Ureter (tissue), 1 donor: ENCODE results near the gene PEX11G. TPM values are rescaled to one million over a fixed set of nuclear protein-coding genes. Genes with fewer than 3 reads are reported as not detected.
"Not testable (repeated sequence)": the region's sequence is repeated elsewhere in the genome, so short reads cannot be mapped to it uniquely, and the experiment has no call there.

ENCODE experiments used
- DNase-seq: peaks from one replicate; pipeline ENCODE4 v3.0.0-alpha.2; 2020; ENCODE audit warnings: low spot score
- total RNA-seq: library from RNA; stranded (reverse); gene quantifications from one replicate; pipeline ENCODE4 v1.2.4, GENCODE V29; 2023
- donor health status: DM: yes; HTN: yes; CAD: no.

PEX11G gene
- total RNA-seq, 1 donor from 2014 or later: 7.8 TPM

DNA sequence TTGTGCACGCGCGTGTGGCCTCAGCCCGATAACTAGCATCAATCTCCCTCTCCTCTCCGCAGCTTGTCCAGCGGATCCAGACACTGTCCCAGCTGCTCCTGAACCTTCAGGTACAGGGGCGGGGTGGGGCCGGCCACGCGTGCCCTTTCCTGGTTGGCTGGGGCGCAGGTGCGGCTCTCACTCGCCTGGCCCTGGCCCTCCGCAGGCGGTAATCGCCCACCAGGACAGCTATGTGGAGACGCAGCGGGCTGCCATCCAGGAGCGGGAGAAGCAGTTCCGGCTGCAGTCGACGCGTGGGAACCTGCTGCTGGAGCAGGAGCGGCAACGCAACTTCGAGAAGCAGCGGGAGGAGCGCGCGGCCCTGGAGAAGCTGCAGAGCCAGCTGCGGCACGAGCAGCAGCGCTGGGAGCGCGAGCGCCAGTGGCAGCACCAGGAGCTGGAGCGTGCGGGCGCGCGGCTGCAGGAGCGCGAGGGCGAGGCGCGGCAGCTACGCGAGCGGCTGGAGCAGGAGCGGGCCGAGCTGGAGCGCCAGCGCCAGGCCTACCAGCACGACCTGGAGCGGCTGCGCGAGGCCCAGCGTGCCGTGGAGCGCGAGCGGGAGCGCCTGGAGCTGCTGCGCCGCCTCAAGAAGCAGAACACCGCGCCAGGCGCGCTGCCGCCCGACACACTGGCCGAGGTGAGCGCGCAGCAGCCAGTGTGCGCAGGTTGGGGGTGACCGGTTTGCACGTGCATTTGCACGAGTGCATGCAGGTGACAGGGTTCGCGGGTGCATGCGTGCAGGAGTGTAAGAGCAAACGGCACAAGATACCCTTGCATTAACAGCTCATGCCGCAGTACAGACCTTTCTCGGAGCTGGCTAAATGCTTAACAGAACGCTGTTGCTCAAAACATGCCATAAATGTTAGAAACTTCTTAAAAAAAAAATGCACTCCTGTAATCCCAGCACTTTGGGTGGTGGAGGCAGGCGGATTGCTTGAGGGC, 21.5 kb downstream of the PEX11G start:
- DNase-seq: no peak

DNA sequence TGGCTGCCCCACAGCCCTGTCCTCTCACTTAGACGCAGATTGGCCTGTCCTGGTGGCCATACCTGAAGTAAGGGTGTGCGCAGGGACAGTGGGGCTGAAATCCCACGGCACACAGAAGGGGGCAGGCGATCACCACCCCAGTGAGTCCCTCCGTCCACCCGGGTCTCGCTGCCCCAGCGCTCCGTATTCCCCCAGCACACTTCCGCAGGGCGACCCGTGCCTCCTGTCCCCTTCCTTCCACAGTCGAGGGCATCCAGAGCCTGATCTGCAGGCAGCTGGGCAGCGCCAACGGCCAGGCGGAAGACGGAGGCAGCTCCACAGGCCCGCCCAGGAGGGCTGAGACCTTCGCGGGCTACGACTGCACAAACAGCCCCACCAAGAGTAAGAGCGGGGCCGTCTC, 25.3 kb downstream of the PEX11G start:
- DNase-seq: no peak

DNA sequence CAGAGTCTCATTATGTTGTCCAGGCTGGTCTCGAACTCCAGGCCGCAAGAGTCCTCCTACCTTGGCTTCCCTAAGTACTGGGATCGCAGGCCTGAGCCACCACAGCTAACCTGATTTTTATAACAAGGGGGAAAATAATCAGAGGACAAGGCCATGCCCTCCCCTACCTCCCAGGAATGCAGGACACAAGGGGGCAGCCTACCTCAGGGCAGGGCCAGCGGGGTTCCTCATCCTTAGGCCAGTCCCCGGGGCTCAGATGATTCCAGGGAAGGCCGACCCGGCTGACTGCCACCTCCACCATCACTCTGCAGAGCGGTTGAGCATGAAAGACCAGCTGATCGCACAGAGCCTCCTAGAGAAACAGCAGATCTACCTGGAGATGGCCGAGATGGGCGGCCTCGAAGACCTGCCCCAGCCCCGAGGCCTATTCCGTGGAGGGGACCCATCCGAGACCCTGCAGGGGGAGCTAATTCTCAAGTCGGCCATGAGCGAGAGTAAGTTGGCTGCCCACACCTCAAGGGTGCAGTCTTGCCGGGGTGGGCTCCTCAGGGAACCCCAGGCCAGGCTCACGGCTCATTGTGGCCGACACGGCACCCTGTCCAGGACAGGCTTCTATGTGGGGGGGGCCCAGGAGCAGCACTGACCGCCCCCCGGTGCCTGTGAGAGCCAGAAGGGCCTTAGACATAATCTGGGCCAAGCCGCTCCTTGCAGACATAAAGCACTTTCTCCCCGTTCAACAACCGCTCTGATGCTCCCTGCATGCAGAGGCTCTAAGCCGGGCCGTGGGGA, 26.8 kb downstream of the PEX11G start:
- DNase-seq: no peak

DNA sequence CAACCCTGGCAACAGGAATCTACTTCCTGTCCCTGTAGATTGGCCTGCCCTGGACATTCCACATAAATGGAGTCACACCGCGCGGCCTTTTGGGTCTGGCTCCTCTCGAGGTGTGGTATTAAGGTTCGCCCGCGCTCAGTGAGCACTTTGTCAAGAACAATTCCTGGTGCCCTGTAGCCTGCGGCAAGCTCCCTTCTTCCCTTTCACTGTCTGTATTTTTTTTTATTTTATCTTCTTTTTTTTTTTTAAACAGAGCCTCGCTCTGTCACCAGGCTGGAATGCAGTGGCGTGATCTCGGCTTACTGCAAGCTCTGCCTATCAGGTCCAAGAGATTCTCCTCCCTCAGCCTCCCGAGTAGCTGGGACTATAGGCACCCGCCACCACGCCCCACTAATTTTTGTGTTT, 28.3 kb downstream of the PEX11G start:
- no peak for DNase-seq

DNA sequence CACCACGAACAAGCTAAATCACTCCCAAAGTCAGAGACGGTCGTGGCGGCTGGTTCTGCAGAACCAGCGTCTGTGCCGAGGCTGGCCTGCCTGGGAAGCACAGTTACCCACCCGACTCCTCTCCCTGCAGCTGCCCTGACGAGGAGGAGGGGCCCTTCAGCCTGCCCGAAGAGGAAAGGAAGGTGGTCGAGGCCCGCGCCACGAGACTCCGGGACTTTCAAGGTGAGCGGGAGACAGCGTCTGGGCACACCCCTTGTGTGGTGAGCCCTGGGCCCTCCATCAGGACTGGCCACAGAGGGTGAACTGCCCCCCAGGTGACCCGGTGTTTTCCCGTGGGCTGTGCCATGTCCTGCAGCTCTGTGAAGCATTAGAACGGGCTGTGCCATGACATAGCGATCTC, 29.1 kb downstream of the PEX11G start:
- DNase-seq: no peak

DNA sequence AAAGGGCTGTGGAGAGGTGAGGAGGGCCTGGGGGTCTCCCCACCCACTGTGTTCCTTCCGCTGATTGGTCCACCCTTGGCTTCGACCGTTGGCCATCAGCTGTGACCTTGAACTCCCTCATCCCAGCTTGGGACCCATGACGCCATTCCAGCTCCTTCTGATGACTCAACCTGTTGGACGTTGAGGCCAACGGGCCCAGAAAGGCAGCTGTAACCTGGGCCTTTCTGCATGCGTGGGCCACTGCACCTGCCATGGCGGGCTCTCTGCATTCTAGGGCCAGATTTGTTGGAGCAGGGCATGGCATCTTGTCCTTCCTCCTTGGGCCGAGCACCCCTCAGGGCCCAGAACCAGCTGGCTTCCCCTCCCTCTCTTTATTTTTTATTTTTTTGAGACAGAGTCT, 30.2 kb downstream of the PEX11G start:
- DNase-seq: no peak

DNA sequence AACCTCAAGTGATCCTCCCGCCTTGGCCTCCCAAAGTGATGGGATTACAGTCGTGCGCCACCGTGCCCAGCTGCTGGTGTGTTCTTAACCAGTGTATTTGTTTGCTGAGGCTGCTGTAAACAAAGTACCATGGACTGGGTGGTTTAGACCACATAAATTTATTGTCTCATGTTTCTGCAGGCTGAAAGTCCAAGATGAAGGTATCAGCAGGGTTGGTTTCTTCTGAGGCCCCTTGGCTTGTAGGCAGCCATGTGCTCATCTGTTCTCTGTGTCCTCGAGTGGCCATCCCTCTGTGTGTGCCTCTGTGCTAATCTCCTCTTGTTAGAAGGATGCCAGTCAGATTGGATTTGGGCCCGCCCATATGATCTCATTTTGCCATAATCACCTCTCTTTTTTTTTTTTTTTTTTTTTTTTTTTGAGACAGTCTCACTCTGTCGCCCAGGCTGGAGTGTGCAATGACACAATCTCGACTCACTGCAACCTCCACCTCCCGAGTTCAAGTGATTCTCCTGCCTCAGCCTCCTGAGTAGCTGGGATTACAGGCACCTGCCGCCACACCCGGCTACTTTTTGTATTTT, 31.8 kb downstream of the PEX11G start:
- DNase-seq: no peak

DNA sequence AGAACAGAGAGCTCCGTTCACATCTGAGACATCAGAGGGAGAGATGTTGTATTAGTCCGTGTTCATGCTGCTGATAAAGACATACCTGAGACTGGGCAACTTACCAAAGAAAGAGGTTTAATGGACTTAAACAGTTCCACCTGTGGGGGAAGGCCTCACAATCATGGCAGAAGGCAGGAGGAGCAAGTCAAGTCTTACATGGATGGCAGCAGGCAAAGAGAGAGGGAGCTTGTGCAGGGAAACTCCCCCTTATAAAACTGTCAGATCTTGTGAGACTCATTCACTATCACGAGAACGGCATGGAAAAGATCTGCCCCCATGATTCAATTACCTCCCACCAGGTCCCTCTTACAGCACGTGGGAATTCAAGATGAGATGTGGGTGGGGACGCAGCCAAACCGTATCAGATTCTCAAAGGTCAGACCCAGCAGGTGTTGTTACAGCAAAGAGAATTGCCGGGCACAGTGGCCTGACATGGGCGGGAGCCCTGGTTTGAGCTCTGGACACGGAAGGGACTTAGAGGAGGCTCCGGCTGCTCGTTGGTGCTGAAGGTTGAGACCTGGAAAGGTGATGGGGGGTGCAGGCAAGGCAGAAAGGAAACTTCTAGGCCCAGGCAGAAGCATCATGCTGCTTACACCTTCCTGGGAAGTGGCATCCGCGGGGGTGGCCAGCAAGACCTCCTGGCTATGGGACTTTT, 33.1 kb downstream of the PEX11G start:
- no peak for DNase-seq

DNA sequence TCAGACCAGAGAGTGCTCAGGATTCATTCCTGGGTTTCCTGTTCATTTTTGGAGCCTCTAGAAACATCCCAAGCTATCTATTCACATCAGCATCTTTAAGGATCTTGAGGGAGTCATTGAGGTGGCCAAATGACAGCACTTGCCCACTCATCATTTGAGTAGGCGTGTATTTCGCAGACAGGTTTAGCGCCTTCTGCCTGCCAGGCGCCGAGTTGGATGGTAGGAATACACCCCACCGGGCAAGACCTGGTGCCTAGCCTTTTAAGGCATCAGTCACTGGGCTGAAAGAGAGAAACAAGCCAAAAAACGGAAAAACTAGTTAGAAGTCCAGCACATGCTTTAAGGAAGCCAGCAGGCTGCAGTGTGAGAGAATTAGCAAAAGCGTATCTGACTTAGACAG, 33.8 kb downstream of the PEX11G start:
- DNase-seq: no peak

DNA sequence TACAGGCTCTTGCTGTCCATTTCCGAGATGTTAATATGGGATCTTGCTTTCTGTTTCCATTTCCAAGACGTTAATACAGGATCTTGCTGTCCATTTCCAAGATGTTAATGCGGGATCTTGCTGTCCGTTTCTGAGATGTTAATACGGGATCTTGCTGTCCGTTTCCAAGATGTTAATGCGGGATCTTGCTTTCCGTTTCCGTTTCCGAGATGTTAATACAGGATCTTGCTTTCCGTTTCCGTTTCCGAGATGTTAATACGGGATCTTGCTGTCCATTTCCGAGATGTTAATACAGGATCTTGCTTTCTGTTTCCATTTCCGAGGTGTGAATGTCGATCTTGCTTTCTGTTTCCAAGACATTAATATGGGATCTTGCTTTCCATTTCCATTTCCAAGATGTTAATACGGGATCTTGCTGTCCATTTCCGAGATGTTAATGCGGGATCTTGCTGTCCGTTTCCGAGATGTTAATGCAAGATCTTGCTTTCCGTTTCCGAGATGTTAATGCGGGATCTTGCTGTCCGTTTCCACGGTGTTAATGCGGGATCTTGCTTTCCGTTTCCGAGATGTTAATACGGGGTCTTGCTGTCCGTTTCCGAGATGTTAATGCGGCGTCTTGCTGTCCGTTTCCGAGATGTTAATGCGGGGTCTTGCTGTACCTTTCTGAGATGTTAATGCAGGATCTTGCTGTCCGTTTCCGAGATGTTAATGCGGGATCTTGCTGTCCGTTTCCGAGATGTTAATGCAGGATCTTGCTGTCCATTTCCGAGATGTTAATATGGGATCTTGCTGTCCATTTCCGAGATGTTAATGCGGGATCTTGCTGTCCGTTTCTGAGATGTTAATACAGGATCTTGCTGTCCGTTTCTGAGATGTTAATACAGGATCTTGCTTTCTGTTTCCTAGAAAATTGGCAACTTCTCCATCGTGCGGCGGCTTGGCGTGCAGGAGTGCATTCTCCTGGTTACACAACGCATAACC, 38.3 kb downstream of the PEX11G start:
- no peak for DNase-seq

DNA sequence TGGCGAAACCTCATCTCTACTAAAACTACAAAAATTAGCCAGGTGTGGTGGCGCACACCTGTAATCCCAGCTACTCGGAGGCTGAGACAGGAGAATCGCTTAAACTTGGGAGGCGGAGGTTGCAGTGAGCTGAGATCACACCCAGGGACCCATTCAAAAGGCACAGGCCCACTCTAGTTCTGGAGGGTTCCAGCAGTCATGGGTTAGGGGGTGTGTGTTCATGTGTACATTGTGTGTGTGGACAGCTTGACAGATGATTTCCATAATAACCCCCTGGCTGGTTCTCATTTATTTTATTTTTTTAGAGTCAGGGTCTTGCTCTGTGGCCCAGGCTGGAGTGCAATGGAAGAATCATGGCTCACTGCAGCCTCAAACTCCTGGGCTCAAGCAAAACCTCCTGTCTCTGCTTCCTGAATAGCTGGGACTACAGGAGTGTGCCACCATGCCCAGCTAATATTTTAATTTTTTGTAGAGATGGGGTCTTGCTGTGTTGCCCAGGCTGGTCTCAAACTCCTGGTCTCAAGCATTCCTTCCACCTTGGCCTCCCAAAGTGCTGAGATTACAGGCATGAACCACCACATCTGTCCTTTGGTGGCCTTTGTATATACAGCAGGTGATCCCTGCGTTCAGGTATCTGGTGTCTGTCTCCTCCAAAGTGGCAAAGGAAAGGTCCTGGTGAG, 39.3 kb downstream of the PEX11G start:
- DNase-seq: not testable (repeated sequence)

DNA sequence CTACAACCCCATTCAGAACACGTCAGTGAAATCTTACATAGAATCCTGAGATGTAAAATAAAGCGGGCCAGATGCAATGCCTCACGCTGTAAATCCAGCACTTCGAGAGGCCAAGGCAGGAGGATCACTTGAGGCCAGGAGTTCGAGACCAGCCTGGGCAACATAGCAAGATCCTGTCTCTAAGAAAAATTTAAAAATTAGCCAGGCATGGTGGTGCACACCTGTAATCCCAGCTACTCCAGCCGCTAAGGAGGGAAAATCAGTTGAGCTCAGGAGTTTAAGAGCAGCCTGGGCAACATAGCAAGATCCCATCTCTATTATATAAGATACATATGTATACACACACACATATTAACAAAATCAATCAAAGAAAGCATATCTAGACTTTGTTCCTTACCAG, 41.2 kb downstream of the PEX11G start:
- no peak for DNase-seq

DNA sequence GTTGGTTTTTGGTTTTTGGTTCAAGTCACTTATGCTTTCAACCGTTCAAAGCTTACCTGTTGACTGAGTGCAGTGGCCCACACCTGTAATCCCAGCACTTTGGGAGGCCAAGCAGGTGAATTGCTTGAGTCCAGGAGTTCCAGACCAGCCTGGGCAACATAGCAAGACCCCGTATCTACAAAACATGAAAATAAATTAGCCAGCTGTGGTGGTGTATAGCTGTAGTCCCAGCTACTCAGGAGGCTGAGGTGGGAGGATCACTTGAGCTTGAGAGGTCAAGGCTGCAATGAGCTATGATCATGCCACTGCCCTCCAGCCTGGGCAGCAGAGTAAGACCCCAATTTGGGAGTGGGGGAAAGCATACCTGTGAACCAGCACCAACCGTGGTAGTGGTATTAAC, 43.7 kb downstream of the PEX11G start:
- no peak for DNase-seq

DNA sequence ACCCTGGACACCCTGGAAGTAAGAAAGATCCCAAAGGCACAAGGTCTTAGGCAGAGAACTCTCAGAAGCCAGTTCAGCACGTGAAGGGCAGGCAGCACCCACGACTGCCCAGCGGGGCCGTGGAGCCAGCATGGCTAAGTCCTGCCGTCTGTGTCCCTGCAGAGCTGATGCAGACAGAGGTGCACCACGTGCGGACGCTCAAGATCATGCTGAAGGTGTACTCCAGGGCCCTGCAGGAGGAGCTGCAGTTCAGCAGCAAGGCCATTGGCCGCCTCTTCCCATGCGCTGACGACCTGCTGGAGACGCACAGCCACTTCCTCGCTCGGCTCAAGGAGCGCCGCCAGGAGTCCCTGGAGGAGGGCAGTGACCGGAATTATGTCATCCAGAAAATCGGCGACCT, 44.8 kb downstream of the PEX11G start:
- DNase-seq: no peak

DNA sequence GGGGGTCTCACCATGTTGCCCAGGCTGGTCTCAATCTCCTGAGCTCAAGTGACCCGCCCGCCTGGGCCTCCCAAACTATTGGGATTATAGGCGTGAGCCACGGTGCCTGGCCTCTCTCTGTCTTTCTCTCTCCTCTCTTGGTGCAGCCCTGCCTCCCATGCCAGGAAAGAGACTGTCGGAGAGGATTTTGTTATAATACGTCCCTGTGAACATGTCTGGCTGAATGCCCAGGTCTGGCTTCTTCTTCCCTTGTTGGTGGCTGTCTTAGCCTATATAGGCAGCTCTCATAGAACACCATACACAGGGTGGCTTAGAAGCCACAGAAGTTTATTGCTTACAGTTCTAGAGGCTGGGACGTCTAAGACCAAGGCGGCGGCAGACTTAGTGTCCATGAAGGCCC, 46.4 kb downstream of the PEX11G start:
- DNase-seq: no peak

DNA sequence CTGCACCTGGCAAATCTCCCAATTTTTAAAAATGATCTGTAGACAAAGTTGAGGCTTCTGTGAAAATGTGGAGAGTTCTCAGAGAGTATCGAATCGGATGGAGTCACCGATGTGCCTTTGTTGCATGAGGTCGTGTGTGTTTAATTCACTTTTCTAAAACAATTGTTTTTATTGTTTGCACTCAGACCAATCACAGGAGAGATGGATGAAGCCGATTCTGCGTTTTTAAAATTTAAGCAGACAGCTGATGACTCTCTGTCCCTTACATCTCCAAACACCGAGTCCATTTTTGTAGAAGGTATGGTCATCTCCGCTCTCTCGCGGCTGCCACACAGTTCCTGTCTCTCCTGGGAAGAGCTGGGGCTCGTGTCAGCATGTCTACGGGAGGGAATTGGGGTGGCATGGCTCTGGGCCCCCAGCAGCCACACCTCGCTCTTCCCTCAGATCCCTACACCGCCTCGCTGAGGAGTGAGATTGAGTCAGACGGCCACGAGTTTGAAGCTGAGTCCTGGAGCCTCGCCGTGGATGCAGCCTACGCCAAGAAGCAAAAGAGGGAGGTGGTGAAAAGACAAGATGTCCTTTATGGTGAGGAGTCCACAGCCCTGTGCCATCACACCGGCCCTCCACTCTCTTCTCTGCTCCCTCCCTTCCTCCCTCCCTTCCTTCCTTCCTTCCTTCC, 47.2 kb downstream of the PEX11G start:
- DNase-seq: no peak

DNA sequence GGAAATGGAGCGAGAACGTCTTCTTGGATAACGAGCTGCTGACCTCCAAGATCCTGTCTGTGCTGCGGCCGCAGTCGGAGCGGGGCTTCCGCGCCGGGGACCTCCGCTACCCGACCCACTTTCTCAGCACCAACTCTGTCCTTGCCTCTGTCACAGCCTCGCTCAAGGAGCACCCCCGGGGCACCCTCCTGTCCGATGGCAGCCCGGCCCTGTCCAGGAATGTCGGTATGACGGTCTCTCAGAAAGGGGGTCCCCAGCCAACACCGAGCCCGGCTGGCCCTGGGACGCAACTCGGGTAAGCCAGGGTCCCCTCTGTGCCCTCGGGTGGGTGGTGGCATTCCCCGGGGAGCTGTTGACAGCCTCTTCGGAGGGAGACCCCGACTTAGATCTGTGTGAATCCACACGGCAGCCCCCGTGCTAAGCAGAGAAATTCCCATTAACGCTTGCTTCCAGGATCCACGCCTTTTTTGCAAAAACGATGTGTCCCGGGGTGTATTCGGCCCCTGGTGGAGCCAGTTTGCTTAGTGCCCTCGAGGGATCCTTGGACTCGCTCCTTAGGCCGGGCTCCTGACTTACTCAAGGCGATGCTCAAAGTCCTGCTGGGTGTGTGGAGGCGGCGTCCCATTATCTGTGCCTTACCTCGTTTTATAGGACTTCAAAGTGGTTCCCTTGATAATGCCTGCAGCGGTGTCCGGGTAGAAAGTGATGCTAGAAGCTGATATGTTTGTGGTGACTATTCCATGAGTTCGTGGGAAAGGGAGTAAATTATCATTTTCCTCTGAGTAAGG, 48.5 kb downstream of the PEX11G start:
- DNase-seq: no peak

DNA sequence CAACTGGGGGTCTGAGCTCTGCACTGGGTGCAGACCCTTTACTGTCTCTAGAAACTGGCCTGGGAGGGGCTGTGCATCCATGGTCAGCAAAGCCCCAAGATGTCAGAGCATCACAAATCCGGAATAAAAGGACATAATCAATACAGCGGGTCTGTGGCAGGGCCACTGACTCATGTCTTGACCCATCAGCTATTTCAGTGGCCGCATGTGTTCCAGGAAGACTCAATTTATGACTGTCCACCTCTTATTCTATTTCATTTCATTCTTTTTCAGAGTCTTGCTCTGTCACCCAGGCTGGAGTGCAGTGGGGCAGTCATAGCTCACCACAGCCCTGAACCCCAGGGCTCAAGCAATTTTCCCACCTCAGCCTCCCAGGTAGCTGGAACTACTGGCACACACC, 53.2 kb downstream of the PEX11G start:
- DNase-seq: no peak

DNA sequence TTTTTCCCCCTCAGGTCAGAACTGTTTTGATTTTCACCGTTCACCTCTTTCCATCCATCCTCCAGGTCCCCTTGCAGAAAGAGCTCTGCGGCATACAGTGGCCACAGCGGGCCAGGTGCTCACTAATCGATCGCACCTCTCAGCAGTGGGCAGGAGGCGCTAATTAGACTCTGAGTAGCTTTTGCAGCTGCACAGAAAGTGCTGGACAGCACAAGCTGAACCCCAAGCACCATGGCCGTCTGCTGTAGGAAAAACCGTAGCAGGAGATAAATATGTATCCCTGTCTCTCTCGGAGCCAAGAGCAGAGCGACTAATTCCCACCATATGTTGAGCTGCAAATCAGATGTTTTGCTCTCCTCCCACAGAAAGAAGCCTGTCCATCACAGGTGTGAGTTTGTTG, 54.4 kb downstream of the PEX11G start:
- DNase-seq: no peak
